ENCODE data around the gene PDE8B.
"Not testable (repeated sequence)": the region's sequence is repeated elsewhere in the genome, so short reads cannot be mapped to it uniquely, and the experiment has no call there.

DNA sequence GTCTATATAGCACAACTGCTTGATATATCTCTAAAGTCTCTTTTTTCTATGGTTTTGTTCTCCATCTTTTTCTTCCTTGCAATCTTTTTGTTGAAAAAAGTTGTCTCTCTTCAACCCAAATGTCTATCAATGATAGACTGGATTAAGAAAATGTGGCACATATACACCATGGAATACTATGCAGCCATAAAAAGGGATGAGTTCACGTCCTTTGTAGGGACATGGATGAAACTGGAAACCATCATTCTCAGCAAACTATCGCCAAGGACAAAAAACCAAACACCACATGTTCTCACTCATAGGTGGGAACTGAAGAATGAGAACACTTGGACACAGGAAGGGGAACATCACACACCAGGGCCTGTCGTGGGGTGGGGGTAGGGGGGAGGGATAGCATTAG, 258.4 kb downstream of the PDE8B start:
- TF ChIP-seq POLR2A (IDR thresholded peaks at IDR 0.05) = not testable (repeated sequence)
- TF ChIP-seq, protein P1, sequence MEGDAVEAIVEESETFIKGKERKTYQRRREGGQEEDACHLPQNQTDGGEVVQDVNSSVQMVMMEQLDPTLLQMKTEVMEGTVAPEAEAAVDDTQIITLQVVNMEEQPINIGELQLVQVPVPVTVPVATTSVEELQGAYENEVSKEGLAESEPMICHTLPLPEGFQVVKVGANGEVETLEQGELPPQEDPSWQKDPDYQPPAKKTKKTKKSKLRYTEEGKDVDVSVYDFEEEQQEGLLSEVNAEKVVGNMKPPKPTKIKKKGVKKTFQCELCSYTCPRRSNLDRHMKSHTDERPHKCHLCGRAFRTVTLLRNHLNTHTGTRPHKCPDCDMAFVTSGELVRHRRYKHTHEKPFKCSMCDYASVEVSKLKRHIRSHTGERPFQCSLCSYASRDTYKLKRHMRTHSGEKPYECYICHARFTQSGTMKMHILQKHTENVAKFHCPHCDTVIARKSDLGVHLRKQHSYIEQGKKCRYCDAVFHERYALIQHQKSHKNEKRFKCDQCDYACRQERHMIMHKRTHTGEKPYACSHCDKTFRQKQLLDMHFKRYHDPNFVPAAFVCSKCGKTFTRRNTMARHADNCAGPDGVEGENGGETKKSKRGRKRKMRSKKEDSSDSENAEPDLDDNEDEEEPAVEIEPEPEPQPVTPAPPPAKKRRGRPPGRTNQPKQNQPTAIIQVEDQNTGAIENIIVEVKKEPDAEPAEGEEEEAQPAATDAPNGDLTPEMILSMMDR (IDR thresholded peaks at IDR 0.05) = not testable (repeated sequence)

Data from right lobe of liver (tissue), 4 donors.